ENCODE results near the gene MTFP1.

MTFP1 gene

GRCh38 chr22:30429887-30430286 is 4.3 kb downstream of the MTFP1 start:
- H3K36me3 ChIP-seq (replicated peaks; ENCODE audit: low read depth, low read length) = peaks cover 34% of the 10 kb centered on the region
- H3K9me3 ChIP-seq (ENCODE audit: insufficient read depth, low read length) = no peaks in the 10 kb centered on the region
- peaks cover 23% of the 10 kb centered on the region for H3K79me2 ChIP-seq (ENCODE audit: low read length)
- H3K4me3 ChIP-seq (ENCODE audit: low read length) = no peak overlapping the region
- H2AFZ ChIP-seq (ENCODE audit: low read depth, low read length) = no peak overlapping the region
- H3K4me2 ChIP-seq (ENCODE audit: low read length) = no peak overlapping the region
- 0 out of 2 replicates have a peak, but pooled peaks cover 7% of the 10 kb centered on the region for H4K20me1 ChIP-seq (ENCODE audit: insufficient read depth, low read length)
- no peak overlapping the region for H3K9ac ChIP-seq (ENCODE audit: low read length)
- no peak overlapping the region for H3K27ac ChIP-seq (ENCODE audit: low read length)
- TF ChIP-seq EZH2phosphoT487 (IDR thresholded peaks at IDR 0.05; ENCODE audit: low read depth) (no peak), CTCF (IDR thresholded peaks at IDR 0.05; ENCODE audit: low read depth, low read length) (no peak)
- peaks cover 12% of the 10 kb centered on the region for H3K4me1 ChIP-seq (ENCODE audit: low read length)
- no peaks in the 10 kb centered on the region for H3K27me3 ChIP-seq (ENCODE audit: low read depth, low read length)

DNA sequence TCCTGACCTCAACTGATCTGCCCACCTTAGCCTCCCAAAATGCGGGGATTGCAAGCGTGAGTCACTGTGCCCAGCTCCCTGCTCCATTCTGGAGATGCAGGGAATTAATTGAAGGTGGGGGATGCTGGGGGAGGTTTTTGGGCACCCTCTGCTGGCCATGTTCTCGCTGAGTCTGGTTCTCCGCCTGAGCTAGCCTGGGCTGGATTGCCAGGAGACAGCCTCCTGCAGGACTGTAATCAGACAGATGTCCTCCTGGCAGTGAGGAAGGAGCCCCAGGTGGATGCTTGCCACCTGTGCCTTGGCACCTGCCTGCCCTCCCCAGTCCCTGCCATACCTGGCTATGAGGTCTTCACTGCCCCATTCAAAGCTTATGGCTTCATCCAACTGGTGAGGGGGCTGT is 5.4 kb downstream of the MTFP1 start:
- TF ChIP-seq CTCF (IDR thresholded peaks at IDR 0.05; ENCODE audit: low read depth, low read length) (peak; percentile 22), EZH2phosphoT487 (IDR thresholded peaks at IDR 0.05; ENCODE audit: low read depth) (no peak)
- Histone ChIP-seq H3K9ac (ENCODE audit: low read length) (no peak overlapping the region), H3K36me3 (replicated peaks; ENCODE audit: low read depth, low read length) (peaks cover 43% of the 10 kb centered on the region), H4K20me1 (ENCODE audit: insufficient read depth, low read length) (0 out of 2 replicates have a peak, but pooled peaks cover 7% of the 10 kb centered on the region), H2AFZ (ENCODE audit: low read depth, low read length) (no peak overlapping the region), H3K79me2 (ENCODE audit: low read length) (peaks cover 13% of the 10 kb centered on the region), H3K27me3 (ENCODE audit: low read depth, low read length) (no peaks in the 10 kb centered on the region), H3K4me2 (ENCODE audit: low read length) (no peak overlapping the region), H3K4me1 (ENCODE audit: low read length) (peaks cover 20% of the 10 kb centered on the region), H3K27ac (ENCODE audit: low read length) (no peak overlapping the region), H3K4me3 (ENCODE audit: low read length) (no peak overlapping the region), H3K9me3 (ENCODE audit: insufficient read depth, low read length) (no peaks in the 10 kb centered on the region)

- Histone ChIP-seq H3K36me3 (replicated peaks; ENCODE audit: low read depth, low read length) (peaks cover 42% of the 10 kb centered on the region), H3K9me3 (ENCODE audit: insufficient read depth, low read length) (no peaks in the 10 kb centered on the region), H2AFZ (ENCODE audit: low read depth, low read length) (no peak overlapping the region), H3K9ac (ENCODE audit: low read length) (no peak overlapping the region), H3K27ac (ENCODE audit: low read length) (no peak overlapping the region), H4K20me1 (ENCODE audit: insufficient read depth, low read length) (0 out of 2 replicates have a peak, but pooled peaks cover 2% of the 10 kb centered on the region), H3K4me1 (ENCODE audit: low read length) (peaks cover 14% of the 10 kb centered on the region), H3K79me2 (ENCODE audit: low read length) (peaks cover 2% of the 10 kb centered on the region), H3K27me3 (ENCODE audit: low read depth, low read length) (no peaks in the 10 kb centered on the region), H3K4me2 (ENCODE audit: low read length) (no peak overlapping the region), H3K4me3 (ENCODE audit: low read length) (no peak overlapping the region)
- no peak for TF ChIP-seq CTCF (IDR thresholded peaks at IDR 0.05; ENCODE audit: low read depth, low read length)
- TF ChIP-seq EZH2phosphoT487 (IDR thresholded peaks at IDR 0.05; ENCODE audit: low read depth) = no peak
Measured at GRCh38 chr22:30432096-30432495, 6.5 kb downstream of the MTFP1 start.

- Histone ChIP-seq H3K9me3 (ENCODE audit: insufficient read depth, low read length) (no peaks in the 10 kb centered on the region), H3K36me3 (replicated peaks; ENCODE audit: low read depth, low read length) (peaks cover 38% of the 10 kb centered on the region), H4K20me1 (ENCODE audit: insufficient read depth, low read length) (no peaks in the 10 kb centered on the region), H2AFZ (ENCODE audit: low read depth, low read length) (no peak overlapping the region), H3K4me1 (ENCODE audit: low read length) (peaks cover 14% of the 10 kb centered on the region), H3K9ac (ENCODE audit: low read length) (no peak overlapping the region), H3K4me2 (ENCODE audit: low read length) (no peak overlapping the region), H3K27me3 (ENCODE audit: low read depth, low read length) (no peaks in the 10 kb centered on the region), H3K4me3 (ENCODE audit: low read length) (no peak overlapping the region), H3K27ac (ENCODE audit: low read length) (no peak overlapping the region), H3K79me2 (ENCODE audit: low read length) (no peaks in the 10 kb centered on the region)
- TF ChIP-seq EZH2phosphoT487 (IDR thresholded peaks at IDR 0.05; ENCODE audit: low read depth) (no peak), CTCF (IDR thresholded peaks at IDR 0.05; ENCODE audit: low read depth, low read length) (no peak)
Measured at GRCh38 chr22:30432520-30432919, 7.0 kb downstream of the MTFP1 start.
